KMS-11 (cell line): Measurements from ENCODE around the gene IRF7.

Source experiments
- H2AFZ ChIP-seq: fragments of 200-600 bp; sonication (generic); 2 replicates; pipeline ENCODE4 v1.6.1; 2016; ENCODE audit warnings: antibody characterized with exemption, mixed run types, low read depth
- H3K27ac ChIP-seq: fragments of 200-600 bp; sonication (generic); 2 replicates; pipeline ENCODE4 v1.6.1; 2016; ENCODE audit warnings: mild to moderate bottlenecking, mixed run types
- H3K27me3 ChIP-seq: fragments of 200-600 bp; sonication (generic); 2 replicates; pipeline ENCODE4 v1.6.1; 2017; ENCODE audit warnings: mild to moderate bottlenecking, low read depth, mixed run types, moderate library complexity; ENCODE audit not compliant: insufficient read depth
- H3K36me3 ChIP-seq: fragments of 200-600 bp; sonication (generic); 2 replicates; pipeline ENCODE4 v1.6.1; 2017; ENCODE audit warnings: mild to moderate bottlenecking, mixed run types; ENCODE audit not compliant: insufficient read depth
- H3K4me1 ChIP-seq: fragments of 200-600 bp; sonication (generic); 2 replicates; pipeline ENCODE4 v1.6.1; 2016; ENCODE audit warnings: mild to moderate bottlenecking, low read depth, mixed run types; ENCODE audit not compliant: poor library complexity, severe bottlenecking
- H3K4me2 ChIP-seq: fragments of 200-600 bp; sonication (generic); 2 replicates; pipeline ENCODE4 v1.7.0; 2016; ENCODE audit warnings: mild to moderate bottlenecking, mixed run types
- H3K4me3 ChIP-seq: fragments of 200-600 bp; sonication (generic); IDR thresholded peaks from 2 replicates; pipeline ENCODE4 v1.6.1; 2017; ENCODE audit warnings: low read depth, low read length, mixed read lengths; ENCODE audit not compliant: insufficient read depth
- H3K79me2 ChIP-seq: fragments of 200-600 bp; sonication (generic); 2 replicates; pipeline ENCODE4 v1.6.1; 2016; ENCODE audit warnings: low read depth, mixed run types; ENCODE audit not compliant: insufficient read depth
- H3K9ac ChIP-seq: fragments of 200-600 bp; sonication (generic); 2 replicates; pipeline ENCODE4 v1.6.1; 2016; ENCODE audit warnings: mild to moderate bottlenecking, mixed run types
- H4K20me1 ChIP-seq: fragments of 200-600 bp; sonication (generic); 2 replicates; pipeline ENCODE4 v1.6.1; 2016; ENCODE audit warnings: mild to moderate bottlenecking, mixed run types; ENCODE audit not compliant: insufficient read depth
- TF ChIP-seq, protein P1 (sequence below): fragments of 200-600 bp; sonication (generic); conservative IDR thresholded peaks from 2 replicates; pipeline ENCODE4 v1.6.1; 2017; ENCODE audit warnings: low read depth, mild to moderate bottlenecking, antibody characterized with exemption, low read length, moderate library complexity, mixed read lengths

The IRF7 gene

GRCh38 chr11:660681-661444 lies 45.1 kb upstream of the IRF7 start:
- H3K4me1 ChIP-seq, result peaks cover 10% of the 10 kb centered on the region
- no peaks in the 10 kb centered on the region for H4K20me1 ChIP-seq
- H3K27me3 ChIP-seq, result no peaks in the 10 kb centered on the region
- H3K79me2 ChIP-seq, result no peaks in the 10 kb centered on the region
- peaks cover 4% of the 10 kb centered on the region; the same call in 1 of the 2 replicates for H3K36me3 ChIP-seq
- no peak overlapping the region for H3K4me3 ChIP-seq
- no peak overlapping the region for H2AFZ ChIP-seq
- TF ChIP-seq, protein P1, sequence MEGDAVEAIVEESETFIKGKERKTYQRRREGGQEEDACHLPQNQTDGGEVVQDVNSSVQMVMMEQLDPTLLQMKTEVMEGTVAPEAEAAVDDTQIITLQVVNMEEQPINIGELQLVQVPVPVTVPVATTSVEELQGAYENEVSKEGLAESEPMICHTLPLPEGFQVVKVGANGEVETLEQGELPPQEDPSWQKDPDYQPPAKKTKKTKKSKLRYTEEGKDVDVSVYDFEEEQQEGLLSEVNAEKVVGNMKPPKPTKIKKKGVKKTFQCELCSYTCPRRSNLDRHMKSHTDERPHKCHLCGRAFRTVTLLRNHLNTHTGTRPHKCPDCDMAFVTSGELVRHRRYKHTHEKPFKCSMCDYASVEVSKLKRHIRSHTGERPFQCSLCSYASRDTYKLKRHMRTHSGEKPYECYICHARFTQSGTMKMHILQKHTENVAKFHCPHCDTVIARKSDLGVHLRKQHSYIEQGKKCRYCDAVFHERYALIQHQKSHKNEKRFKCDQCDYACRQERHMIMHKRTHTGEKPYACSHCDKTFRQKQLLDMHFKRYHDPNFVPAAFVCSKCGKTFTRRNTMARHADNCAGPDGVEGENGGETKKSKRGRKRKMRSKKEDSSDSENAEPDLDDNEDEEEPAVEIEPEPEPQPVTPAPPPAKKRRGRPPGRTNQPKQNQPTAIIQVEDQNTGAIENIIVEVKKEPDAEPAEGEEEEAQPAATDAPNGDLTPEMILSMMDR, result no peak
- H3K9ac ChIP-seq, result no peak overlapping the region
- no peak overlapping the region for H3K4me2 ChIP-seq
- H3K27ac ChIP-seq, result no peak overlapping the region

GRCh38 chr11:660281-660680 lies 44.5 kb upstream of the IRF7 start:
- Histone ChIP-seq H3K27me3 (no peaks in the 10 kb centered on the region), H3K79me2 (no peaks in the 10 kb centered on the region), H3K9ac (no peak overlapping the region), H3K4me1 (peaks cover 4% of the 10 kb centered on the region), H3K27ac (no peak overlapping the region), H3K36me3 (peaks cover 4% of the 10 kb centered on the region; the same call in 1 of the 2 replicates), H4K20me1 (no peaks in the 10 kb centered on the region), H2AFZ (no peak overlapping the region), H3K4me2 (no peak overlapping the region), H3K4me3 (no peak overlapping the region)
- TF ChIP-seq, protein P1, result no peak

DNA sequence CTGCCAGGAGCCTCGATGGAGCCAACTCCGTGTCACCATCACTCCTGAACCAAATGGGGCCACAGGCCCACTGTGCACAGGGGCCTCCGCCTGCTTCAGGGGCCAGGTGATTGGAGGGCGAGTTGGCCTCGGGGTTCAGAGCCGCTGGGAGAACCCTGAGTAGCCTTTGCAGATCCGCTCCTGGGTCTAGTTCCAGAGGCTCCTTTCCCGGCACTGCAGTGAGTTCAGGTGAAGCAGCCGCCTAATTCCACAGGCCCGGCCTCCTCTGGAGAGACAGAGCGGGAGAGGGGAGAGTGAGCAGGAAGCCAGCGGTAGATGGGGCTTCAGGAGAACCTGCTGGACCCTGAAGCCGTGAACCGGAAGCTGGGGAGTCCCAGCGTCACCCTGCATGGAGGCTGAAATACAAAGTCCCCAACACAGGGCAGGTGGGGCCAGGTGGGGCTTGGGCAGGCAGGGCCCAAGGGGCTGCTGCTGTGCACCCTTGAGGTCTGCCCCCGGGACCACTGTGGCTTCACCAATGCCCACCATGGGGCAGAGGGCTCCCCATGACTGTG lies 43.9 kb upstream of the IRF7 start:
- no peak overlapping the region for H3K27ac ChIP-seq
- no peak overlapping the region for H2AFZ ChIP-seq
- TF ChIP-seq, protein P1, result no peak
- H3K36me3 ChIP-seq, result peaks cover 4% of the 10 kb centered on the region; the same call in 1 of the 2 replicates
- H3K4me1 ChIP-seq, result no peaks in the 10 kb centered on the region
- H3K79me2 ChIP-seq, result no peaks in the 10 kb centered on the region
- no peaks in the 10 kb centered on the region for H3K27me3 ChIP-seq
- H4K20me1 ChIP-seq, result no peaks in the 10 kb centered on the region
- H3K4me3 ChIP-seq, result no peak overlapping the region
- no peak overlapping the region for H3K9ac ChIP-seq
- H3K4me2 ChIP-seq, result no peak overlapping the region

DNA sequence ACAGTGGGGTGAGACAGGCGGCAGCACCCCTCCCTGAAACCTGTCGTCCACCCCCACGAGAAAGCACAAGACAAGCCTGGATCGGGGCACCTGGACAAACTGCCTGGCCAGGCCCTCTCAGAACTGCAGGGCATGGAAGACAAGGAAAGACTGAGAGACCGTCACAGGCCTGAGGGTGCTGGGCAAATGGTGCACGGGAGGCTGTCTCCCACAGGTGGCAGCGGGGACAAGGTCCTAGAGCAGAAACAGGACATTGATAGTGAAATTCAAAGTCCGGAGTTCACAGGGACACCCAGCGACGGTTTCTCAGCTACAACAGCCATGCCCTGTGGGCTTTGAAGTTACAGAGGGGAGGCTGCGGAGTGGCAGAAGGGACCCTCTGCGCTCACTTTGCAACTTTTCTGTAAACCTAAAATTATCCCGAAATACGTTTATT lies 42.0 kb upstream of the IRF7 start:
- Histone ChIP-seq H3K4me1 (no peaks in the 10 kb centered on the region), H3K36me3 (no peaks in the 10 kb centered on the region), H3K9ac (no peak overlapping the region), H3K79me2 (no peaks in the 10 kb centered on the region), H3K27me3 (no peaks in the 10 kb centered on the region), H3K27ac (no peak overlapping the region), H3K4me2 (no peak overlapping the region), H2AFZ (no peak overlapping the region), H3K4me3 (no peak overlapping the region), H4K20me1 (no peaks in the 10 kb centered on the region)
- TF ChIP-seq, protein P1, result no peak
